GM21528 (cell line): Measurements from ENCODE around the gene RBBP8NL.

Experiments used
- ATAC-seq: cut with Tn5 transposase; IDR thresholded peaks from one replicate; pipeline ENCODE4 v1.9.1; 2021; ENCODE audit warnings: mild to moderate bottlenecking, moderate library complexity; ENCODE audit not compliant: unreplicated experiment, low FRiP score

The RBBP8NL gene

DNA sequence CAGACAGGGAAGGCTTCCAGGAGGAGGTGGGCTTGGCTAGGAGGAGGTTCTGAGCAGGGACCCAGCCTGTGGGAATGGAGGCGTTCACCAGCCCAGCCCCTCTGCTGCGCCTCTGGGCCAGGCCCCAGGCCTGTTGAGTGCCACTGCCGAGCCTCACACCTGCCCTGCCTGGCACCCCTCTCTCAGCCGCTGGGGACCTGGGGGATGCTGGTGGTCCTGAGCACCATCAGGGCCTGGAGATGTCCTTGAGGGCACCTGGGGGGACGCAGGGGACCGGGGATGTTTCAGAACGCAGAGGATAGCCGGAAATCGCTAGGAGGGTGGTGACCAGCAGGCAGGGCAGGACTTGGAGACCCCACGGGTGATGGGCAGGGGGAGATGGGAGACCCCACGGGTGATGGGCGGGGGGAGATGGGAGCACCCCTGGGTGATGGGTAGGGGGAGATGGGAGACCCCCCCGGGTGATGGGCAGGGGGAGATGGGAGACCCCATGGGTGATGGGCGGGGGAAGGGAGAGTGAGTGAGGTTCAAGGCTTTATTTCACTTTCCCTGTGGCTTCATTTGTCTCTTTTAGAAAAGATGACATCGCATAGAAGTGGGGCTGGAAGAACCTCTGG, 35.7 kb upstream of the RBBP8NL start:
- no peak for ATAC-seq

DNA sequence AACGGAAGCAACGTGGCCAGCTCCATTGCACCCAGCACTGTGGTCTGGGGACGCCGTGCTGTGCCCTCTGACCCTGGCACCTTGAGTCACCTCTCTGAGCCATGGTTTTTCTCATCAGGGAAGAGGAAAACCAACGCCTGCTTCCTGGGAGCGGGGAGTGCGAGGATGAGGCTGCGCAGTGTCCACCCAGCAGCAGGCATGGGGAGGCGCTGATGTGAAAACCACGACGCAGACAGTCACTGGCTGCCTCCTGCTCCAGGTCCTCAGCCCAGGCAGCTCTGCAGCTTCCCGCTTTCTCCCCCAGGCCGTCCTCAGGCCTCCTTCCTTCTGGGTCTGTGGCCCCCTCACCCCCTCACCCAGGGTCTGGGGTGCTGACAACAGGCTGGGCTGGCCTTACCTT, 34.5 kb upstream of the RBBP8NL start:
- ATAC-seq, result no peak

DNA sequence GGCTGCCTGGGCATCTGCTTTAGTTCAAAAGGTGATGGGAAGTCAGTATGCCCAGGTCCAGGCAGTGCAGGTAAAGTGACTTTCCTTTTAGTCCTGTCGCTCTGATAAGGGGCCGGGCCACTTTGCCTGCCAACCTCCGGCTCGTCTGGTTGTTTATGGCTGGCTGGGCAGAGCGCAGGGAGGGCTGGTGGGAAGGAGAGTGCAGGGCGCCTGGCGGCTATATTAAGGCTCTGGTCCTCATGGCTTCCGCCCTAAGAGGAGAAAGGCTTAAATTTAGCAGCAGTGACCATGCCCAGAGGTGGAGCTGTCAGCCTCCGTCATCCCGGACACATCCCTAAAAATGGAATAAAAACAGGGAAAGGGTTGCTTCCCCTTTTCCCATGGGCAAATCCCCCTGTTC, 33.8 kb upstream of the RBBP8NL start:
- no peak for ATAC-seq

DNA sequence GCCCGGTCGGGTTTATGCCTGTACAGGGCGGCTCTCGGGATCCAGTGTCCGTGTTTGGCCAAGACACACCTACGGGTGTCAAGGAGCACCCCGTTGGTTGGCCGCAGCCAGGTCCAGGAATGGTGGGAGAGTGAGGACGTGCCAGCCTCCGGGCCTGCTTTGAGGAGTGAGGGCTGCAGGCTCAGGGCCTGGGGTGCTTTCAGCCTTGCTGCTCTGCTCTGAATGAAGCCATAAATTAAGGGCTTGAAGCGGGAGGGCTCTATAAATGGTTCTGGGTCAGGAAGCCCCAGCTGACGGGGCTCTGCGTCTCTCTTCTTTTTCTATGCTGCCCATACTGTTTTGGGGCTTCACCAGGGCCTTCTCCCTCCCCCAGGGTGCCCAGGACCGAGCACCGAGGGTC, 33.3 kb upstream of the RBBP8NL start:
- ATAC-seq, result no peak

DNA sequence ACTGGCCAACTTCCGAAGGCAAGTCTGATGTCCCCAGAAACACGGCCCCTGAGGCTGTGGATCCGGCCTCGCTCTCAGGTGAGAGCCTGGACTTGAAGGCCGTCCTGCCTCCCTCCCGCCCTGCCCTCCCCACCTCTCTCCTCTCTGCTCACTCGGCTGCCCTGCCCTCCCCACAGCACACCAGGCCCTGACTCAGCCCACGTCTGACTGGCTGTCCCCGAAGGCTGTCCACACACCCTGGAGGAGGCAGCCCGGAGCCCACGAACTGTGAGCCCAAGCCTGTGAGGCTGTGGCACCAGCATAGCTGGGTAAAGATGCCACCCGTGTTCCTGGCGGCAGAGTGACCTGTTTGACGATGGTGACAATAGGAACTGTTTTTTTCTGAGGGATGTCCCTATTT, 32.1 kb upstream of the RBBP8NL start:
- no peak for ATAC-seq

DNA sequence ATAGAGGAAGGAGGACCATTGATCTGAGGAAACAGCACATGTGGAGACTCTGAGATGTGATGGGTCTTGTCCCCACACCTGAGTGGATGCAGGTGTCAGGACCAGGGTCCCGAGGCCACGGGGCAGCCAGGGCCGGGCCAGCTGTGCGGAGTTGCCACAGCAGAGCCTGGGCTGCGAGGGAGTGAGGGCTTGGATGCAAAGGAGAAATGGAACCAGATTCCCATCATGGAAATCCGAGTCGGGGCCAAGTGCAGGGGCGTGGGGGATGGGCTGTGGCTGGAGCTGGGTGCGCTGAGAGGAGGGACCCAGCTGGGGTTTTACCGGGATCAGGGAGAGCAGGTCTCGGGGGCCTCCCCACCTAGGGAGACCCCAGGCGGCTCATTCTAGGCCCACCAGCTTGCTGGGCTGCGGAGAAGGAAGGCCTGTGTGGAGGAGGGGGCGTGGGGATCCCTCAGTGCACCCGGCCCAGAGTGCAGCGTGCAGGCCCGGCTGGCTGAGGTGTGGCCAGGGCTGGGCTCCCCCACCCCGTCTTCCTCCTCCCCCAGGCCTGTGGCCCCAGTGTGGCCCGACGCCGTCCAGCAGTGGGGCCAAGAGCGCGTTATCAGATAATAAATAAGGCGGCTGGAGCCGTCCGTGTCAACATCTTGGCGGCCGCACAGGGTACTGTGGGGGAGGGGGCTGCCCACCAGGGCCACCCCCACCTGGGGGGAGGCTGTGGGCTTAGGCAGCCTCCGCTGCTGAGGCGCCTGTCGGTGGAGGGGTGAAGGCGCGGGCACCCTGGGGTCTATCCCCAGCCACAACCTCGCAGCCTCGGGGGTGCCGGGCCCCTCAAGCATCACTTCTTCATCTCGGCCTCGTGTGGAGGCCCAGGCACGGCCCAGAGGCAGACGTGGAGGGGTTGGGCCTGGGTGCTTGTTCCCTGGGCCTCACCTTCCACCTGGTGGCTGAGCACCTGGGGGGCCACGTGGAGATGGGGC, 31.2 kb upstream of the RBBP8NL start:
- ATAC-seq, result no peak

DNA sequence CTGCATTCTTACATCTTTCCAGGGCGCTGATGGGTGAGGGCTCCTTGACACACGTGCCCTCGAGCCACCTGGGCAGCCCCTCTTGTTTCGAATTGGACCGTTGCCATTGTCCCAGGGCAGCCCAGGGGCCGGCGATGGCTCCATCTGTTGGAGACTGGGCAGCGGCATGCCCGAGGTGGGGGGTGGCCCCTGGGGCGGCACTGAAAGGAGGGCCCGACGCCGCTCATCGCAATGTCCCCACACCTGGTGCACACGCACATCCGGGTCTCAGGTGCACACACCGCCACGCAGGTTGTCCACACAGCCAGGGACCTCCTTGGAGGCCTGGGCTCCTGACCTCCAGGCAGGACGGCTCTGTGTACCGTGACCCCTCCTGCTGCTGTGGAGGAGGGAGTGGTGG, 30.5 kb upstream of the RBBP8NL start:
- no peak for ATAC-seq

DNA sequence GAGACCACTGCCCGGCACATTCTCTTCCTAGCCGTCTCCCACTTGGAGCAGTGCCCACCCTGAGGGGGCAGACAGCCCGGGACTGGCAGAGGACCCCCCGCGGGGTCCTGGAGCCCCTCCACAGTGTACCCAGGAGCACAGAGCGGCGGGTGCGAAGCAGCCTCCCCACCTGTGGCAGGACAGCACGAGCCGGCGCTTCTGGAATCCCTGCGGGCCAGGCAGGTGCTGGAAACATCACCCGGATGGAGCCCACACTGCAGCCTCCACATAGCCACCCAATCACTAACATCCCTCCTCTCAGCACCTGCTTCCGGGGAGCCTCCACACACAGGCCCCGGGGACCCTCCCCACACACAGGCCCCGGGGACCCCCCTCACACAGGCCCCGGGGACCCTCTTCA, 29.8 kb upstream of the RBBP8NL start:
- no peak for ATAC-seq

DNA sequence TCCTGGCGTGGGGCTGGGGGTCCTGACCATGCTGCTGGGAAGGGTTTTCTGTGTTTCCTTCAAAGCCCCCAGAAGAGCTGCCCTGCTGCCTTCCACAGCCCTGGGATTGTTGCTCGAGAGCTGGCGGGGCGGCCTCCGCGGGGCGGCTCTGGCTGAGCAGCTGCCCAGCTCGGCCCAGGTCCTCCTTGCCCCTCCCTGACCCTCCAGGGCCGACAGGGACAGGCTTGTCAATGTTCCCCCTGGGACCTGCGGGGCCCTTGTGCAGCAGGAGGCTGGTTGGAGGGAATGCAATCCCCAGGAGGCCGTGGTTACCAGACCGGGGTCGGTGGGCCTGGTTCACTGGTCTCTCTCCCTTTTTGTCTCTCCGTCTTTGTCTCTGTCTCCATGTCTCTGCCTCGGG, 28.6 kb upstream of the RBBP8NL start:
- no peak for ATAC-seq

DNA sequence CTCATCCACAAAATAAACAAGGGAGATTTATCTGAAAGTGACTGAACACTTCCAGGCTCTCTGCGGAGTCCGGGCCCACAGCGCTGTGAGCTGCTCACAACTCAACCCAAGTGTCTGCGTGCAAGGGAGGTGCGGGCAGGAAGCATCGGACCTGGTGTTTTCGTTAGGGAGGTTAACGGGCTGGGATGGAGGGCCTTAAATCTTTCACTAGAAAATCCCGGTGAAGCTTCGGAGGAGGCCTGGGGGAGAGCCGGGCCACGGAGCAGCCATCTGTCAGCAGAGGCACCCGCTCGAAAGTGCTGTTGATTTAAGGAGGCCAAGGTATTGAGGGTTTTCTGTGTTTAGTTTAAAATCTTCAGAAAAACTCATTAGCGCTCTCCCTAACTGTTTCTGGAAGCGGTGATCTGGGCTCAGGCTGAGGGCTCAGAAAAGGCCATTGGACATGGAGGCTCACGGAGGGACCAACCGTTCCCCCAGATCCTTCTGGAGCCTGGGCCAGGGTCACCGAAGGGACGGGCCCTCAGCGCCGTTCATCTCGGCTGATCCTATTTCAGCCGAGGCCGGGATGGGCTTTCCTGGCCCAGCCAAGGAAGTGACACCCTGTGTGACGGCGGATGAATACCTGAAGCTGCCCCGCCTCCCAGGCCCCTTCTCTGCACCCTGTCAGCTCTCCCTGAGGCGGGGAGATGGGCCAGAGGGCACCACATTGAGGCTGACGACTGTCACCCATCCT, 27.7 kb upstream of the RBBP8NL start:
- no peak for ATAC-seq

DNA sequence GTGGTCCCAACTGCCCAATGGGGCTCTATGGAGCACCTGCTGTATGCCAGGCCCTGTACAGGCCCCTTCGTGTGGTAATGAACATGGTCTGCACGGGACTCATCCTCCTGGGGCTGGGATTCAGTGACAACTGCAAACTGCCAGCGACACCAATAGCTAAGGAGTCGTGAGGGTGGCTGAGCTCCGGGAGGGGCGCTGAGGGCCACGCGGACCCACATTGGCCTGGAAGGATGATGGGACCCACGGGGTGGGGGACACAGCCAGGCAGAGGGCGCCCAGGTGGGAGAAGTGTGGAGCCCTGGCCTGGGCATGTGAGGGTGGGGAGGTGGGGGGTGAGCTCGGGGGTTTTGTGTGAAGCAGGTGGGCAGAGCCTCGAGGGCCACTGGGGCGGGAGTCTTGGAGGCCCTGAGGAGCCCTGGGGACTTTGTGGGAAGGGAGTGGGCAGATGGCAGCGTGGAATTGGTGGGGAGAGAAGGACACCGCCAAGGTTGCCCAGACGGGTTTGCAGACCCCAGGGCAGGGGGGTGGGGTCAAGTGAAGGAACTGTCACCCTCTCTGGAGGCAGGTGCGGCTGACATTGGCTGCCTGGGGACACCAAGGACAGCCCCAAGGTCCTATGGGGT, 26.0 kb upstream of the RBBP8NL start:
- no peak for ATAC-seq

DNA sequence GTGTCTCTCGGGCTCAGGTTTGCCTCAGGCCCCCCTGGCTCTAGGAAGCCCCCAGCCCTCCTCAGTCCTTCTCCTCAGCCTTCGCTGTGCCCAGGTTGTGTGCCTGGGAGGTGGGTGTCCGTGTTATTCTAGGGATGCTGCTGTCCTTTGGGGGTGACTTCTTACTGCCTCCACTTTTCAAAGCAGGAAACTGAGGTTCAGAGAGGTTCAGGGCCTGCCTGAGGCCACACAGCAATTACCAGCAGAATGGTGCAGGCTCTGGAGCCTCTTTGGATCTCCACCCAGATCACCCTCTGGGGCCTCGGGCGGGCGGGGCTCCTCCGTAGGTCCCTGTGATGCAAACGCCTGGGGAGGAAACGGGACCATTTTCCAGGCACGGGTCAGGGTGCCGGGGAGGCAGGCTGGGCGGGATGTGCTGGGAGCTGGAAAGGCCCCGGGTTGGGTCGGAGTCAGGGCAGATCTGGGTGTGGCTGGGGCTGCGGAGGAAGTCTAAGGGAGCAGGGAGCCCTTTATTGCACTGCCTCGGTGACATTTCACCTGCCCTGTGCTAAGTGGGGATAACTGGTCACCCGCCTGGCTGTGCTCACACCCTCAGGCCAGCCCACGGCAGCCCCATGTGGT, 25.2 kb upstream of the RBBP8NL start:
- no peak for ATAC-seq

DNA sequence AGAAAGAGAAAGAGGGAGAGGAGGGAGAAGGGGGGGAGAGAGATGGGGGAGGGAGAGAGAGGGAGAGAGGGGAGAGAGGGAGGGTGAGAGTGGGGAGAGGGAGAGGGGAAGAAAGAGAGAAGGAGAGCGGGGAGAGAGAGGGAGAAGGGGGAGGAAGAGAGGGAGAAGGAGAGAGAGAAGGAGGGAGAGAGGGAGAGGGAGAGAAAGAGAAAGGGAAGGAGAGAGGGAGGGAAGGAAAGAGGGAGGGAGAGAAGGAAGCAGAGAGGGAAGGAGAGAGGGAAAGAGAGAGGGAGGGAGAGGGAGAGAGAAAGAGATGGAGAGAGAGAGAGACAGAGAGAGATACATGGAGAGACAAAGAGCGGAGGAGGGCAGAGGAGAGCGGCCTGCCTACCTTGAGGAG, 24.6 kb upstream of the RBBP8NL start:
- no peak for ATAC-seq

DNA sequence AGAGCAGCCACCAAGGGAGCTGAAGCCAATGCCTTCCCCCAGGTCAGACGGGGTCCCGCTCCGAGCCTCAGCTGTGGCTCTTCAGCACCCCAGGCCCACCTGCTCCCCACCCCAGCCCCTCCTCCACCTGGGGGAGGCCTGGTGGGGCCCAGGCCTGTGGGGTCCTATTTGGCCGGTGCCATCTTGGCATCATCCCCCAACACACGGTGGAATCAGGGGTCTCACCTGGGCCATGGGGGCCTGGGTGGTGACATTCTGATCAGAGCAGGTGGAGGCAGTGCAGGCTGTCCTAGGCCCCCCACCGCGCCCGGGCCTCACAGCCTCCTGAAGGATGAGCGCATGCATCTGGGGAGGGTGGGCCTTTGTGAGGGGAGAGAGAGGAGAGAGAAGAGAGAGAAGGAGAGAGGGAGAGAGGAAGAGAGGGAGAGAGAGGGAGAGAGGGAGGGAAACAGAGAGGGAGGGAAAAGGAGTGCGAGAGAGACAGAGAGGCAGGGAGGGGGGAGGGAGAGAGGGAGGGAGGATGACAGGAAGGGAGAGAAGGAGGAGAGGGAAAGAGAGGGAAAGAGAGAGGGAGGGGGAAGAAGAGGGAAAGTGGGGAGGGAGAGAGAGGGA, 23.9 kb upstream of the RBBP8NL start:
- no peak for ATAC-seq

DNA sequence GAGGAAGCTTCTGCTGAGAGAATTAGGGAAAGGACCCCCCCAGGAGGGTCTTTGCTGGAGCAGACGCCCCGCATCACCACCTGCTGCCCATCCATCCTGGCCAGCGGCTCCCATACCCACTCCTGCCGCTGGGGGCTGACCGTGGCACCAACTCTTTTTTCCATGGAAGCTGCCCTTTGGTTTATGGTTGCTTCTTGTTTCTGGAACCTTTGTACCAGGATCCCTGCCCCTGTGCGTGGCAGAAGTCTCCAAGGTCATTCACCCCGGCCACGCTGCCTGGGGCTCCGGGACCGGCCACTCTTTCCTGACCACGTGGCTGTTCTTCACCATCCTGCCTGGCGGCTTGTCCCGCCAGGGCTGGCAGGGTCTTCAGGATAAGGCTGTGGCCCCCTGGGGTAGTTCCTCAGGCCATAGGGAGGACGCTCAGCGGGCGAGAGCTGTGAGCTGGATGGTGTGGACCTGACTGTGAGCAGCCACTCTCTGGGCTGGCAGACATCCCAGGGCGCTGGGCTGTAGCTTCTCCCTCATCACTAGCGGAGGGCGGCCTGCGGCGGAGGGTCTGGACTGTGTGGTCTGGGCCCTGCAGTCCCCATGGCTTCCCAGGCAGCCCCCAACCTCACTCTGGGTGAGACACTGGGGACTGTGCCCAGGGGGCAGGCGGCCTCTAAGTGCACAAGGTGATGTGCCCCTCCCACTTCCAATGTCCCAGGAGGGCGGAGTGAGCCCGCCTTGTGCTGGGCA, 22.8 kb upstream of the RBBP8NL start:
- no peak for ATAC-seq

DNA sequence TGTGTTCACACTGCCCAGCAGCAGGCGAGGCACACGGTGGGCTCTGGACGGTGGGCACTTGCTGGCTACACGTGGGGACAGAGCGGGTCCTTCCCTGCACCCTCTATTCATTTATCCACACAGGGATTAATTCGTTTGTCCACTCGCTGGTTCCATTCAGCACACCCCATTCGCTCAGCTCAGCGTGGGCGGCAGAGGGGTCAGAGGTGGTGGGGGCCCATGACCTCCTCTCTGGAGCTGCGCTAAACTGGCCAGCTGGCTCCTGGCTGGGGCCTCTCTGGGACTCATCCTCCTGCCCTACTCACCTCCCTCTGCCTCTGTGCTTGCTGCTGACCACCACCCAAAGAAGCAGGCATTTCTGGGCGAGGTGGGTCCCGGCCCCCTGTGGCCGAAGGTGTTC, 21.4 kb upstream of the RBBP8NL start:
- ATAC-seq, result no peak

DNA sequence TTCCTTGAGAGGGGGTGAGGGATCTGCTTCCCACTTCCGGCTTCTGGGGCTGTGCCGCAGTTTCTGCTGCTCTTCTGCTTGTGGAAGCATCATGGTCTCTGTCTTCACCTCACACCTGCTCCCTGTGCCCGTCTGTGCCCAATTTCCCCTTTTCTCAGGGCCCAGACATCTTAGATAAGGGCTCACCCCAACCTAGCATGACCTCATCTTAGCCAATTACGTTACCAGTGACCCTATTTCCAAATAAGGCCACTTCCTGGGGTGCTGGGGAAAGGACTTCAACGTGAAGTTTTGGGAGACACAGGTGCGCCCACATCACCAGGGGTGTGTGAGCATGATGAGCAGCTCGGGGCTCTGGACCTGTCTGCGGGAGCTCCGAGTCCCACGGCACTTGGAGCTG, 20.7 kb upstream of the RBBP8NL start:
- no peak for ATAC-seq

DNA sequence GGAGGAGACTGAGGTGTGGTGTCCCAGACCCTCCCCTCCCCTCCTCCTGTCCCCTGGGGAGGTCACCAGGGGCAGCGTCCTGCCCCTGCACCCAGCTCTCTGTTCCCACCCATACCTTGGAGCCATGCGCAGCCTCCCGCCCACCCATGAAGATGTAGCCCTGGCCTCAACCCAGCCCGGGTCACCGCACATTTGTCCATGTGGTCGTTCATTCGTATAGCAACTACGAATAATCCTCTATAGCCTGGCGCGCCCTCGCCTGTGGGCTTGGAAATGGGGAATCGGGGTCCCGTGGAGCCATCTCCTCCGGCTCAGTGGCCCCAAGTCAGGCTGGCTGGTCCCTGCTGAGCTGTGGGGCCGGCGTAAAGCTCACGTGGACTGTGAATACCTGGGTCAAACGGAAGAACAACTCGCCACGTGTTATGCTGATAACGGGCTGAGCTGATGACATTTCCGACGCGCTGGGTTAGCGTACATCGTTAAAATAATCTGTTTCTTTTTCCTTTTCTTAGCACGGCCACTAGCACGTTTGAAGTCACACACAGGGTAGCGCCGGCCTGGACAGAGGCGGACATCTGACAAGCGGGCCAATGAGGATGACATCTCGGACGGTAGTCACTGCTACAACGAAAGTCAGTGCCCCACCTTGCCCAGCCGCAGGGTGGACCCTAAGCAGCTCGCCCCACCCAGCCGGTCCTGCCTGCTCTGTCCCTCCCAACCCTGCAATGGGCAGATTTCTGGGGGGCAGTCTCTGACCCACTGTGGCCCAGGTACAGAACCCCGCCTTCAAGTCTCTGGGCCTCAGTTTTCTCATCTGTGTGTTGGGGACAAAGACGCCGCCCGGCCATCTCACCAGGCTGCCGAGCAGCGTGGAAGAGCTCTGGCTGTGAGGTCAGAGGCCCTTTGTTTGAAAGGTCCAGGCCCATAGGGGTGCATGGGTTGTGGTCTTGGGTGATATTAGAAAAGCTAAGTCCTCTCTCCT, 19.8 kb upstream of the RBBP8NL start:
- ATAC-seq, result no peak
